Activated CD4-positive, alpha-beta memory T cell treated with anti-CD3 and anti-CD28 coated beads, Interleukin-2, amount 10 ng/mL, durations not matched to agents 7 days and 5 days (primary cell): ENCODE data around the gene MICAL1. TPM values are rescaled to one million over a fixed set of nuclear protein-coding genes. Genes with fewer than 3 reads are reported as not detected.
A peak's percentile ranks its signal among the peaks of the same experiment; 100 is the strongest.

Experiments
- CTCF ChIA-PET: fragments of 350-600 bp; sonication (Branson Sonifier 250); formaldehyde crosslinking; loops from one replicate; lab custom pipeline; 2021; ENCODE audit warnings: antibody characterized with exemption, inconsistent platforms; lab: Charles Lee
- POLR2A ChIA-PET: fragments of 350-600 bp; sonication (Branson Sonifier 250); formaldehyde crosslinking; loops from one replicate; lab custom pipeline; 2021; ENCODE audit warnings: antibody characterized with exemption; lab: Charles Lee
- DNase-seq: peaks from one replicate; pipeline ENCODE4 v3.0.0-alpha.2; 2020
- H3K27ac Mint-ChIP-seq: one replicate; pipeline ENCODE4 v1.8.0; 2021; ENCODE audit warnings: mild to moderate bottlenecking, mixed read lengths
- H3K27me3 Mint-ChIP-seq: one replicate; pipeline ENCODE4 v1.8.0; 2021; ENCODE audit warnings: mixed read lengths
- H3K36me3 Mint-ChIP-seq: one replicate; pipeline ENCODE4 v1.8.0; 2021; ENCODE audit warnings: low read depth, mixed read lengths
- H3K4me1 Mint-ChIP-seq: one replicate; pipeline ENCODE4 v1.8.0; 2021; ENCODE audit warnings: mixed read lengths
- H3K4me3 Mint-ChIP-seq: one replicate; pipeline ENCODE4 v1.8.0; 2021; ENCODE audit warnings: mild to moderate bottlenecking, mixed read lengths
- H3K9me3 Mint-ChIP-seq: one replicate; pipeline ENCODE4 v1.8.0; 2021; ENCODE audit warnings: mixed read lengths
- total RNA-seq, 2 experiments: library from RNA; stranded (reverse); gene quantifications; one replicate each; pipeline ENCODE4 v1.2.3, GENCODE V29; 2021

Gene MICAL1
- total RNA-seq, 2 experiments from 2014 or later, result 125 to 128 TPM

DNA sequence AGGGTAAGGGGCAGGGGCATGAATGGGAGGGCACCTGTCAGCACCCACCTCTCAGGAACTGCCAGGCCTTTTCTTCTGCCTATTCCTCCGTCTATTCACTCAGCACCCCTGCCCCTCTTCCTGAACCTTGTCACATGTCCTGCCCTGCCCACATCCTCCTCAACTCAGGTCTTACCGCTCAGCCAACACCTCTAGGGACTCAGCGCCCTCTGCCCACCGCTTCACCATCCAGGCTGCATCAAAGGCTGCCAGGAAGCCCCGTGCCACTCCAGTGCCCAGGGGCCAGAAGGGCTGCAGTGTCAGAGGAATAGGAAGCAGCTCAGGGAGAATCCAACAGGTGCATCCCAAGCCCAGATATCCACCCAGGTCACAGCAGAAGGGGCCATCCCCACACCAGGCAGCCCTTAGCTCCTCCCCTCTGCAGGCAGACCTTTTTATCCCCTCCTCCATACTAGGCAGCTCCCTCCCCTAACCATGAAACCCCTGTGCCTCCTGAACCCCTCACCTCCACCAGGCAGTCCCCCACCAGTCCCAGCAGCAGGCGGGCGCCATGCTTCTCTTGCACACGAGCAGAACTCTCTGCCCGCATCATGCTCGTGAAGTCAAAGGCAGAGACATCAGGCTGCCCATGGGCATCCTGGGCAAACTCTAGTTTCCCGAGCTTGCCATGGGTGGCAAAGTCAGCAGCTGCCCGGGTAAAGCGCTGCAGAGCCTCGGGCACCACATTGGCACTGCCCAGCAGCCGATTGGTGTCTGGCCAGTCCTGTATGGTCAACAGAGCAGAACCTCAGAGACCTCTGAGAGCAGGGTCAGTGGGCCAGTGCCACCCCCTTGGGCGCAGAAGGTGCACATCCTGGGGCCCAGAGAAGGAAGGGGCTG is 5.5 kb downstream of the MICAL1 start:
- DNase-seq, result peak; percentile 67
- no peaks in the 10 kb centered on the region for H3K27me3 Mint-ChIP-seq
- peaks cover 74% of the 10 kb centered on the region for H3K4me1 Mint-ChIP-seq
- peaks cover 62% of the 10 kb centered on the region for H3K36me3 Mint-ChIP-seq
- peak overlapping the region; percentile 82 for H3K27ac Mint-ChIP-seq
- no peaks in the 10 kb centered on the region for H3K9me3 Mint-ChIP-seq
- H3K4me3 Mint-ChIP-seq, result peak overlapping the region; percentile 51
- CTCF ChIA-PET, result interaction anchor here (1.1 kb wide), 1 partner anchor 34 kb away, joined by 3 read pairs; no protein-coding TSS in a partner anchor
- POLR2A ChIA-PET, result interaction anchor here (0.9 to 13.3 kb wide), 4 partner anchors 7 to 88 kb away, joined by 3 to 243 read pairs (median 5); partner anchors contain the start of genes PPIL6 and SMPD2

DNA sequence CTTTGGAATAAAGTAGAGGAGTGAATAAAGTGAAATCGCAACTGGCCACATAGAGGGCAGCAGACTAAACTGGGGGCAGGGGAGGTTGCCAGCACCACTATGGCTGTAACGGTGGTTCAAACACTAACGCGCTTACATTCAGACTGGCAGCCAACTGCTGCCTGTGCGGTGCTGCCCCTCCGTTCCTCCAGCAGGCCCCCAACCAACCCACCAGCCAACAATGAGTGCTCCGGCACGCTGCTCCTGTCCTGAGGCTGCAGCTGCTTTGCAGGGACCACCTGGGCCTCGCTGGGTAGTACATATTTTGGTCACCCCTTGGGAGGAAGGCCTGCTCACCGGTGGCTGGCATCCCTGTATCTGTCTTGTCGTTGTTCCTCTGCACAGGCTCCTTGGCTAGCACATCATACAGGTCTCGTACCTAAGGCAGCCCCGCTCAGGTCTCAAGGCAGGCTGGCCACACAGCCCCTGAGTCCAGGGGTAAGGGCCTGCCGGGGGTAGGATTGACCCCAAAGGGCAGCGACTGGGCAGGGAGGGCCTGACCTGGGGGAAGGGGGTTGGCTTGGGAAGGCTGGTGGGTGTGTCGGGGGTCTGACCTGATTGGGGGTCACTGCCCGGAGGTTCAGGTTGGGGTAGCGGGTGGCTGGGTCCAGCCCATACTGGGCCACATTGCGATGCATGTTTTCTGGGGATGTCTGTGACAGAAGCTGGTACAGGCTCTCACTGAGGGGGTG is 6.3 kb downstream of the MICAL1 start:
- Mint-ChIP-seq H3K4me3 (peak overlapping the region; percentile 51), H3K4me1 (peaks cover 70% of the 10 kb centered on the region), H3K27me3 (no peaks in the 10 kb centered on the region), H3K27ac (peak overlapping the region; percentile 82), H3K36me3 (peaks cover 63% of the 10 kb centered on the region), H3K9me3 (no peaks in the 10 kb centered on the region)
- ChIA-PET CTCF (no interaction called here), POLR2A (interaction anchor here (0.6 to 13.3 kb wide), 9 partner anchors 6 to 87 kb away, joined by 3 to 243 read pairs (median 5); partner anchors contain the start of genes CD164, MICAL1, PPIL6 and SMPD2)
- DNase-seq, result no peak

DNA sequence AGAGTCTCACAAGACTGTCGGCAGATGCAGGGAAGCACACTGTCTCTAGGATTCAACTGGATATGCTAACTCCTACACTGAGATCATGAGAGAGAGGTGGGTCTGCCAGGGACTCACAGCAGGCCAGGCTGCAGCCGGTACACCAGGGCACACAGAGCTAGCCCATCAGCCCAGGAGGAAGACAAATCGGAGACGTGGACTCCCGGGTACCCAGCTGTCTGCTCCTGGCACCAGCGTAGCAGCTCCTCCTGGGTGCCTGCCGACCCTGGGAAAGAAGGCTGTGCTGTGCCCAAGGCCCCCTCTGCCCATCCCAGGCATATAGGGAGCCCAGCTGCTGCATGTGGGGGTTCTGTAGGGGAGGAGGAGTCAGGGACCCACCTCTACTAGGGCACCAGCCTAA is 7.0 kb downstream of the MICAL1 start:
- no peaks in the 10 kb centered on the region for H3K27me3 Mint-ChIP-seq
- peaks cover 63% of the 10 kb centered on the region for H3K4me1 Mint-ChIP-seq
- peaks cover 59% of the 10 kb centered on the region for H3K36me3 Mint-ChIP-seq
- DNase-seq, result no peak
- ChIA-PET CTCF (no interaction called here), POLR2A (interaction anchor here (0.6 to 13.3 kb wide), 6 partner anchors 5 to 67 kb away, joined by 3 to 243 read pairs (median 6); partner anchors contain the start of genes CD164, MICAL1, PPIL6 and SMPD2)
- H3K4me3 Mint-ChIP-seq, result no peak overlapping the region
- H3K27ac Mint-ChIP-seq, result peak overlapping the region; percentile 34
- no peaks in the 10 kb centered on the region for H3K9me3 Mint-ChIP-seq

DNA sequence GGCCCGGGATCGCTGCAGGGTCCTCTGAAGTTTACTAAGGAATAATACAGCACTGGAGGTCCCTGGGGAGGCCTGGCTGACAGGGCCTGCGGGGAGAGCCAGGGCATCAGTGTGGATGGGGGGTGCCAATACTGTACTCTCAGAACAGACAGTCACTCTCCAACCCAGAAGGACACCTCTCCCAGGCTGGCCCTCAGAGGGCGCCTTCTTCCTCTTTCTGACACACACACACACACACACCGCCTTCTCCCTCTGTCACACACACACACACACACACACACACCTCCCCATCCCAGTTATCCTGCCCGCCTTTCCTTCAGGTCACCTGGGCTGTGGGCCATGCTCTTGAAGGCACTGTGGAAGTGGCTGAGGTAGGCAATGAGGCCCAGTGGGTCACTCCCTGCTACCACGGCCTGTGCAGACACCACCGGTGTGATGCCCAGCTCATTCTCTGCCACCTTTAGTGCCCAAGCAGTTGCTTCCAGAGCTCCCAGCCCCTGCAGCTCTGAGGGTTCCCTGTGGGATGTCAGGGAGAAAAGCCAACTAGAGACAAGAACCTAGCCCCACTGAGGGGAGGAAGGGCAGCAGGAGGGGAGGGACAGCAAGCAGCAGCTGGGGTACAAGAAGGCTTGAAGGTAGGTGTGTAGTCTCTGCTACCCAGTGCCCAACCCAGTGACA is 7.6 kb downstream of the MICAL1 start:
- no peak for DNase-seq
- Mint-ChIP-seq H3K27me3 (no peaks in the 10 kb centered on the region), H3K9me3 (no peaks in the 10 kb centered on the region), H3K27ac (peak overlapping the region; percentile 34), H3K4me1 (peaks cover 62% of the 10 kb centered on the region), H3K4me3 (no peak overlapping the region), H3K36me3 (peaks cover 65% of the 10 kb centered on the region)
- ChIA-PET CTCF (no interaction called here), POLR2A (interaction anchor here (0.7 to 13.3 kb wide), 6 partner anchors 5 to 65 kb away, joined by 3 to 243 read pairs (median 6); partner anchors contain the start of genes CD164, MICAL1, PPIL6 and SMPD2)

DNA sequence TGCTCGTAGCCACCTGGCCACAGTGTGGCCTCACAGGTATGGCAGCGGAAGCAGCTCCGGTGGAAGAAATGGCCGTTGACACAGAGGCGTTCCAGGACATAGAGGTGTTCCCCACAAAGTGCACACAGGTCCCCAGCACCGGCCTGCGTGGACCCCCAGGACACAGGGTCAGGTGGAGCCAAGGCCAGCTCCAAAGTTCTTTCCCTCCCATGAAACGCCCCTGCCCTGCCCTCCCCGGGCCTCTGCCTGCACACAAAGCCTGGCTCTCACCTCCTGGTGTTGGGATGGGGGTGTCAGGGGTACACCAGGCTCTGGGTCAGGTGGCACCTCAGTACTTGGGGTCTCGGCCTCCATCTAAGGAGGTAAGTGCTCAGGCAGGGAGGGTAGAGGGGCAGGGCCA is 8.5 kb downstream of the MICAL1 start:
- Mint-ChIP-seq H3K4me3 (no peak overlapping the region), H3K27me3 (no peaks in the 10 kb centered on the region), H3K27ac (no peak overlapping the region), H3K4me1 (peaks cover 64% of the 10 kb centered on the region), H3K36me3 (peaks cover 69% of the 10 kb centered on the region), H3K9me3 (no peaks in the 10 kb centered on the region)
- POLR2A ChIA-PET, result interaction anchor here (0.7 to 11.5 kb wide), 2 partner anchors 8 to 22 kb away, joined by 3 to 243 read pairs; partner anchors contain the start of gene MICAL1
- DNase-seq, result no peak
- CTCF ChIA-PET, result interaction anchor here (1.4 kb wide), 1 partner anchor 64 kb away, joined by 3 read pairs; no protein-coding TSS in a partner anchor

DNA sequence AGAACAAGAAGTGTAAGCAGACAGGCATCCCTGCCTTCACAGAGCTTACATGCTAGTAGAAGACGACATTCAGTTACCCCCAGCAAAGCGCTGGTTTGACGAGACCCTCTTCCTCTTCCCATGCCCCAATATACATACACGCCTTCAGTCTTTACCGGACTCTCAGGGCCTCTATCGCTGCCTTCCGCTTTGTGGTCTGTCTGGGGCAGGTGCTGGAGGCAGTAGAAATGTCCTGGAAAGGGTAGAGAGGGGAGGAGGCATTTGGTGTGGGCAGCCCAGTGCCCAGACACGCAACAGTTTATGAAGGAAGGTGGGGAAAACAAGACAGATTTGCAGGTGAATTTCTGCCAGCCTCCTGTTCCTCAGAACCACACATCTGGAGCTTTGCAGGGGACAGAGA is 9.0 kb downstream of the MICAL1 start:
- CTCF ChIA-PET, result interaction anchor here (1.2 to 1.4 kb wide), 2 partner anchors 64 to 259 kb away, joined by 3 read pairs; no protein-coding TSS in a partner anchor
- Mint-ChIP-seq H3K9me3 (no peaks in the 10 kb centered on the region), H3K4me1 (peaks cover 64% of the 10 kb centered on the region), H3K4me3 (no peak overlapping the region), H3K27me3 (no peaks in the 10 kb centered on the region), H3K36me3 (peaks cover 69% of the 10 kb centered on the region), H3K27ac (peak overlapping the region; percentile 6)
- DNase-seq, result no peak
- POLR2A ChIA-PET, result interaction anchor here (11.5 kb wide), 1 partner anchor 8 kb away, joined by 243 read pairs; the partner anchor contains the start of gene MICAL1

DNA sequence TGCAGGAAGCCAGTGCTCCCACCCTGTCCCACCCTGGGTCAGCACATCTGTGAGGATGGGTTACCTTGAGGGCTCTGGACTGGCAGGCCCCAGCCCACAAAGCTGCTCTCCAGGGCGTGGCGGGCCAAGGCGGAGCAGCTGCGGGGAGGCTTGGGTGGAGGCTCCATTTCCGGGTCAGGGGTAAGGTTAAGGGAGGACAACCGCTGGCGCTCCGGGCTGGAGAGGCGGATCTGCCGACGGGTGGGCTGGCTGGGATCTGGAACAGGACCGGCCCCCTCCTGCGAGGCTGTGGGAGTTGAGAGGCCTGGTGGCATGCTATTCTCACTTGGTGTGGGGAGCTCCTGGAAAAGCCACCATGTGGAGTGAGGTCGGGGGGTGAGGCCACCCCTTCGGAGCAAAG is 9.5 kb downstream of the MICAL1 start:
- peak overlapping the region; percentile 49 for H3K27ac Mint-ChIP-seq
- ChIA-PET POLR2A (interaction anchor here (11.5 kb wide), 1 partner anchor 9 kb away, joined by 243 read pairs; the partner anchor contains the start of gene MICAL1), CTCF (interaction anchor here (1.2 to 1.4 kb wide), 2 partner anchors 63 to 258 kb away, joined by 3 read pairs; no protein-coding TSS in a partner anchor)
- no peaks in the 10 kb centered on the region for H3K27me3 Mint-ChIP-seq
- H3K9me3 Mint-ChIP-seq, result no peaks in the 10 kb centered on the region
- no peak for DNase-seq
- H3K36me3 Mint-ChIP-seq, result peaks cover 67% of the 10 kb centered on the region
- H3K4me1 Mint-ChIP-seq, result peaks cover 67% of the 10 kb centered on the region
- H3K4me3 Mint-ChIP-seq, result no peak overlapping the region

DNA sequence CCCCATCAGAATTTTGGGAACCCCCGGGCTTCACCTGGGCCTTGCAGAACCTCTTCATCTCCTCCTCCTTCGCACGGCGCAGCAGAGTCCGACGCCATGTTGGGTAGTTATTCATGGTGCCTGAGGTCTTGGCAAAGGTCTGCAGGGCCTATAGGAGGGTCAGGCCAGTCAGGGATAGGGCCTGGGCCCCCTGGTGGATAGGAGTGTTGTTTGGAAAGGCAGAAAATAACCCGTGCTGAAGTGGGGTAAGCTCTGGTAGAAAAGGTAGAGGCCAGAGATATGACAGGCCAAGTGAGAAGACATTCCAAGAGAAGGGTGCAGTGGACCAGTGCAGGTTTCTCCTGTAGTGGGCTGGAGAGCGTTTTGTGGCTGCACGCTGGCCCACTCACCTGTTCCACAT is 10.2 kb downstream of the MICAL1 start:
- H3K27me3 Mint-ChIP-seq, result no peaks in the 10 kb centered on the region
- POLR2A ChIA-PET, result interaction anchor here (0.8 to 11.5 kb wide), 3 partner anchors 10 to 62 kb away, joined by 4 to 243 read pairs (median 5); partner anchors contain the start of gene MICAL1
- no peaks in the 10 kb centered on the region for H3K9me3 Mint-ChIP-seq
- CTCF ChIA-PET, result interaction anchor here (6.5 kb wide), 1 partner anchor 9 kb away, joined by 36 read pairs; the partner anchor contains the start of gene MICAL1
- no peak overlapping the region for H3K27ac Mint-ChIP-seq
- H3K4me1 Mint-ChIP-seq, result peaks cover 63% of the 10 kb centered on the region
- peaks cover 61% of the 10 kb centered on the region for H3K36me3 Mint-ChIP-seq
- no peak for DNase-seq
- no peak overlapping the region for H3K4me3 Mint-ChIP-seq

DNA sequence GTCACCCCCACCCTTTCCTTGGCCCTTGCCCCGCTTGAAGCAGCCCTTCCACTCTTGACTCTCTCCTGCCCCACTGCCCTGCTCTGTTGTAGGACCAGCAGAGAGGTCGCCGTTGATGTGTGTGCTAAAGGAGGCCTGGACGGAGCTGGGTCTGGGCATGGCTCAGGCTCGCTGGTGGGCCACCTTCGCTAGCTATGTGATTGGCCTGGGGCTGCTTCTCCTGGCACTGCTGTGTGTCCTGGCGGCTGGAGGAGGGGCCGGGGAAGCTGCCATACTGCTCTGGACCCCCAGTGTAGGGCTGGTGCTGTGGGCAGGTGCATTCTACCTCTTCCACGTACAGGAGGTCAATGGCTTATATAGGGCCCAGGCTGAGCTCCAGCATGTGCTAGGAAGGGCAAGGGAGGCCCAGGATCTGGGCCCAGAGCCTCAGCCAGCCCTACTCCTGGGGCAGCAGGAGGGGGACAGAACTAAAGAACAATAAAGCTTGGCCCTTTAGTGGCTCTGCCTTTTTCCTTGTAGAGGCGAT is 12.1 kb downstream of the MICAL1 start:
- H3K27ac Mint-ChIP-seq, result peak overlapping the region; percentile 31
- no peak overlapping the region for H3K4me3 Mint-ChIP-seq
- H3K9me3 Mint-ChIP-seq, result no peaks in the 10 kb centered on the region
- ChIA-PET POLR2A (interaction anchor here (1.1 to 11.5 kb wide), 8 partner anchors 12 to 70 kb away, joined by 3 to 243 read pairs (median 12); partner anchors contain the start of genes CD164, MICAL1 and ZBTB24), CTCF (interaction anchor here (1.2 to 6.5 kb wide), 3 partner anchors 11 to 60 kb away, joined by 3 to 36 read pairs (median 3); partner anchors contain the start of gene MICAL1)
- peaks cover 4% of the 10 kb centered on the region for H3K27me3 Mint-ChIP-seq
- H3K4me1 Mint-ChIP-seq, result peaks cover 50% of the 10 kb centered on the region
- H3K36me3 Mint-ChIP-seq, result peaks cover 49% of the 10 kb centered on the region
- no peak for DNase-seq

DNA sequence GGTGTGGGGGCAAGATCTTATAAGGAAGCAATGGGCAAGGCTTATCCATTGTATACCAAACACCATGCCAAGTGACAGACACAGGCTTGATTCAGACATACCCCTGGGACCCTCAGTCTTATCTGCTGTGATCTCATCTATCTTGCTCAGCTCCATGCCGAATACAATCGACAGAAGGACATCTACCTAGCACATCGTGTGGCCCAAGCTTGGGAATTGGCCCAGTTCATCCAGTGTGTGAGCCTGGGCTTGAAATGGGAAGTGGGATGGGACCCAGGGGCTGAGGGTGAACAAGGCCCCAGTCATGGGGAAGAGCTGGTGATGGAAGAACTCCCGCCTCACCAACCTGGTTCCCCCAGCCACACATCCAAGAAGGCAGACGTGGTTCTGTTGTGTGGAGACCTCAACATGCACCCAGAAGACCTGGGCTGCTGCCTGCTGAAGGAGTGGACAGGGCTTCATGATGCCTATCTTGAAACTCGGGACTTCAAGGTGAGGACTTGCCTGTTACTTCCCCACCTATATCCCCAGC is 13.1 kb downstream of the MICAL1 start:
- H3K27ac Mint-ChIP-seq, result peak overlapping the region; percentile 34
- POLR2A ChIA-PET, result interaction anchor here (1.3 to 11.5 kb wide), 11 partner anchors 13 to 348 kb away, joined by 3 to 243 read pairs (median 12); partner anchors contain the start of genes CD164, CEP57L1, MICAL1 and SESN1
- H3K27me3 Mint-ChIP-seq, result peaks cover 4% of the 10 kb centered on the region
- peaks cover 42% of the 10 kb centered on the region for H3K4me1 Mint-ChIP-seq
- peak overlapping the region; percentile 13 for H3K4me3 Mint-ChIP-seq
- CTCF ChIA-PET, result interaction anchor here (0.8 to 6.5 kb wide), 3 partner anchors 12 to 254 kb away, joined by 3 to 36 read pairs (median 13); partner anchors contain the start of gene MICAL1
- H3K9me3 Mint-ChIP-seq, result no peaks in the 10 kb centered on the region
- peaks cover 44% of the 10 kb centered on the region for H3K36me3 Mint-ChIP-seq
- DNase-seq, result no peak
